ENCODE data around the gene MGP.

DNA sequence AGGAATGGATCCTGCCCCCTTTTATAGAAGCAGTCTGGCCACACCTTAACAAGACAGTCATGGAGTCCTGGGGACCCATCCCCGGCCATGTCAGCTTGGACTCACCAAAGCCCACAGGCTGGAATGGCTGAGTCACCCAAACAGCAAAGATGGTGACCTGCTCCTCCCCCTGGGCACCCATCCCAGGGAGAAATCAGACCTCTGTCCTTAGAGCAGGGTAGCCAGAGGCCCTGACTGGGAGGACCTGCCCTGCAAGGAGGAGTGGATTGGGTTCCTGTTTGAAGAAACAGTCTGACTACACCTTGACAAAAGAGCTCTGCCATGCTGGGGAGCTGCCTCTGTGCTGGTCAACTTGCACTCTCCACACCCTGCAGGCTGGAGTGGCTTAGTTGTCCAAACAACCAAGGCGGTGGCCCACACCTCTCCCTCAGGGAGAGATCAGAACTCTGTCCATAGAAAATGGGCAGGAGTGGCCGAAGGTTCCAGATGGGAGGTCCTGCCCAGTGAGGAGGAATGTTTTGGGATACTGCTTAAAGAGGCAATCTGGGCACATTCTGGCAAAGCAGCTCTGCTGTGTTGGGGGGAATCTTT, 16.6 kb downstream of the MGP start:
- TF ChIP-seq ZFP3 (CRISPR knock-in tag; IDR thresholded peaks at IDR 0.05) (no peak), ZFP30 (CRISPR knock-in tag; IDR thresholded peaks at IDR 0.05) (no peak), ARNTL (CRISPR knock-in tag; IDR thresholded peaks at IDR 0.05; ENCODE audit: borderline replicate concordance, low read depth) (no peak), ZNF565 (CRISPR knock-in tag; conservative IDR thresholded peaks at IDR 0.05; ENCODE audit: low read depth) (no peak), OSR1 (CRISPR knock-in tag; IDR thresholded peaks at IDR 0.05) (no peak)

All from SK-N-SH treated with all-trans-retinoic acid at 6 μM for 48 hours (cell line).